ENCODE measurements around the gene CACNG4. TPM values are rescaled to one million over a fixed set of nuclear protein-coding genes. Genes with fewer than 3 reads are reported as not detected.

The CACNG4 gene
- total RNA-seq, 1 experiment from 2014 or later, result 6.3 TPM

- H3K18ac ChIP-seq (ENCODE audit: insufficient read length, low read depth, low read length), result no peak overlapping the region
- H3K4me2 ChIP-seq (ENCODE audit: insufficient read depth, insufficient read length, low read length), result no peak overlapping the region
- no peaks in the 10 kb centered on the region for H3K79me2 ChIP-seq (ENCODE audit: insufficient read depth, low read length)
- no peak overlapping the region for H2BK120ac ChIP-seq (ENCODE audit: low read depth, low read length, poor library complexity, severe bottlenecking)
- no peak overlapping the region for H2AK5ac ChIP-seq (ENCODE audit: insufficient read length, low read length)
- H3K9me3 ChIP-seq (ENCODE audit: control insufficient read depth, low read depth, low read length), result no peaks in the 10 kb centered on the region
- H4K5ac ChIP-seq (ENCODE audit: insufficient read length, low read depth, low read length), result no peak overlapping the region
- H2BK12ac ChIP-seq (ENCODE audit: insufficient read length, low read depth, low read length), result no peak overlapping the region
- peaks cover 0 to 3% of the 10 kb centered on the region in 2 experiments; a peak in 2 of 4 replicates for H3K4me1 Mint-ChIP-seq
- DNase-seq, result peak; percentile 20
- H3K9me3 Mint-ChIP-seq, result peaks cover 9 to 11% of the 10 kb centered on the region in 2 experiments
- H4K8ac ChIP-seq (replicated peaks; ENCODE audit: insufficient read length, low read depth, low read length), result no peak overlapping the region
- no peak overlapping the region for H3T11ph ChIP-seq (ENCODE audit: low read length)
- TF ChIP-seq CTCF (conservative IDR thresholded peaks at IDR 0.05), result no peak
- H2BK15ac ChIP-seq (ENCODE audit: low read depth, low read length), result no peak overlapping the region
- H3K27ac ChIP-seq (ENCODE audit: insufficient read length, low read depth, low read length), result no peak overlapping the region
- no peak overlapping the region for H2AFZ ChIP-seq (ENCODE audit: low read length)
- H3K27ac Mint-ChIP-seq, result no peak overlapping the region
- H3K79me1 ChIP-seq (ENCODE audit: insufficient read depth, low read depth, low read length, poor library complexity, severe bottlenecking), result no peaks in the 10 kb centered on the region
- no peak overlapping the region for H3K56ac ChIP-seq (ENCODE audit: insufficient read length, low read depth, low read length)
- H3K23me2 ChIP-seq (ENCODE audit: insufficient read length, low read depth, low read length, poor library complexity, severe bottlenecking), result no peaks in the 10 kb centered on the region
- H3K36me3 Mint-ChIP-seq (ENCODE audit: insufficient read depth in 1 of 3, low read depth in 3 of 3), result peaks cover 0 to 6% (median 5%) of the 10 kb centered on the region in 3 experiments; a peak in 2 of 7 replicates
- no peak overlapping the region for H3K4ac ChIP-seq (ENCODE audit: low read depth, low read length)
- H3K14ac ChIP-seq (ENCODE audit: insufficient read depth, low read length), result no peak overlapping the region
- H3K9ac ChIP-seq (ENCODE audit: extremely low read depth, insufficient read length, low read length), result no peak overlapping the region
- H3K27me3 ChIP-seq (ENCODE audit: insufficient read depth, low read length), result no peaks in the 10 kb centered on the region
- no CpG with 5 or more reads among the region's 9 CpGs for WGBS (ENCODE audit: extremely low coverage, insufficient read length, low lambda C conversion rate)
- H3K27me3 Mint-ChIP-seq (ENCODE audit: low read depth), result peaks cover 1% of the 10 kb centered on the region; the same call in 1 of the 2 replicates
- no peak overlapping the region for H3K23ac ChIP-seq (ENCODE audit: insufficient read length, low read depth, low read length)
- no peak overlapping the region for H4K91ac ChIP-seq (ENCODE audit: insufficient read length, low read depth, low read length)
- H4K20me1 ChIP-seq (ENCODE audit: control insufficient read depth, insufficient read depth, insufficient read length), result no peaks in the 10 kb centered on the region
- H2BK20ac ChIP-seq (ENCODE audit: low read depth, low read length, poor library complexity, severe bottlenecking), result no peak overlapping the region
- no peak overlapping the region for H3K4me3 Mint-ChIP-seq
- H2BK5ac ChIP-seq (ENCODE audit: insufficient read length, low read length), result no peak overlapping the region
- H3K4me1 ChIP-seq (ENCODE audit: insufficient read depth, low read length), result no peaks in the 10 kb centered on the region
Observed at GRCh38 chr17:67053438-67054000, 89.0 kb downstream of the CACNG4 start.

All from H9 (cell line).